ENCODE results near the gene DDX49. TPM values are rescaled to one million over a fixed set of nuclear protein-coding genes. Genes with fewer than 3 reads are reported as not detected.

Gene DDX49
- total and polyA plus RNA-seq, 9 of the 15 experiments (the other 6 are each of a cell fraction or from before 2014, with no cell fraction given), result 1.1 to 113 (median 45.7) TPM

GRCh38 chr19:18946918-18947317 is 27.4 kb downstream of the DDX49 start:
- H3K27ac ChIP-seq (ENCODE audit: extremely low read depth, low read depth, low read length), result no peak overlapping the region
- no peaks in the 10 kb centered on the region; the same call in none of the 2 replicates for H4K20me1 ChIP-seq (replicated peaks; ENCODE audit: control insufficient read depth, insufficient read depth, low read length)
- in situ Hi-C loops (cut with MboI), result no loop called here
- peaks cover 0 to 8% of the 10 kb centered on the region in 2 experiments; a peak in 2 of 5 replicates for H3K4me1 ChIP-seq (replicated peaks in 1 of 2; ENCODE audit: control insufficient read depth in 2 of 2, insufficient read depth in 2 of 2, low read length in 2 of 2)
- TF ChIP-seq HOXB6 (CRISPR knock-in tag; IDR thresholded peaks at IDR 0.05; ENCODE audit: borderline replicate concordance) (no peak), ZNF184 (CRISPR knock-in tag; IDR thresholded peaks at IDR 0.05) (no peak), ETV1 (tag; conservative IDR thresholded peaks at IDR 0.05; ENCODE audit: low read depth) (no peak), ILK (tag; IDR thresholded peaks at IDR 0.05; ENCODE audit: borderline replicate concordance, low read depth) (no peak), EGR1 (conservative IDR thresholded peaks at IDR 0.05) (no peak), SRSF9 (IDR thresholded peaks at IDR 0.05; ENCODE audit: borderline replicate concordance, low read depth, low read length) (no peak)
- TF ChIP-seq, protein P1, sequence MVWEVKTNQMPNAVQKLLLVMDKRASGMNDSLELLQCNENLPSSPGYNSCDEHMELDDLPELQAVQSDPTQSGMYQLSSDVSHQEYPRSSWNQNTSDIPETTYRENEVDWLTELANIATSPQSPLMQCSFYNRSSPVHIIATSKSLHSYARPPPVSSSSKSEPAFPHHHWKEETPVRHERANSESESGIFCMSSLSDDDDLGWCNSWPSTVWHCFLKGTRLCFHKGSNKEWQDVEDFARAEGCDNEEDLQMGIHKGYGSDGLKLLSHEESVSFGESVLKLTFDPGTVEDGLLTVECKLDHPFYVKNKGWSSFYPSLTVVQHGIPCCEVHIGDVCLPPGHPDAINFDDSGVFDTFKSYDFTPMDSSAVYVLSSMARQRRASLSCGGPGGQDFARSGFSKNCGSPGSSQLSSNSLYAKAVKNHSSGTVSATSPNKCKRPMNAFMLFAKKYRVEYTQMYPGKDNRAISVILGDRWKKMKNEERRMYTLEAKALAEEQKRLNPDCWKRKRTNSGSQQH (CRISPR knock-in tag; IDR thresholded peaks at IDR 0.05), result no peak
- TF ChIP-seq, protein P2, sequence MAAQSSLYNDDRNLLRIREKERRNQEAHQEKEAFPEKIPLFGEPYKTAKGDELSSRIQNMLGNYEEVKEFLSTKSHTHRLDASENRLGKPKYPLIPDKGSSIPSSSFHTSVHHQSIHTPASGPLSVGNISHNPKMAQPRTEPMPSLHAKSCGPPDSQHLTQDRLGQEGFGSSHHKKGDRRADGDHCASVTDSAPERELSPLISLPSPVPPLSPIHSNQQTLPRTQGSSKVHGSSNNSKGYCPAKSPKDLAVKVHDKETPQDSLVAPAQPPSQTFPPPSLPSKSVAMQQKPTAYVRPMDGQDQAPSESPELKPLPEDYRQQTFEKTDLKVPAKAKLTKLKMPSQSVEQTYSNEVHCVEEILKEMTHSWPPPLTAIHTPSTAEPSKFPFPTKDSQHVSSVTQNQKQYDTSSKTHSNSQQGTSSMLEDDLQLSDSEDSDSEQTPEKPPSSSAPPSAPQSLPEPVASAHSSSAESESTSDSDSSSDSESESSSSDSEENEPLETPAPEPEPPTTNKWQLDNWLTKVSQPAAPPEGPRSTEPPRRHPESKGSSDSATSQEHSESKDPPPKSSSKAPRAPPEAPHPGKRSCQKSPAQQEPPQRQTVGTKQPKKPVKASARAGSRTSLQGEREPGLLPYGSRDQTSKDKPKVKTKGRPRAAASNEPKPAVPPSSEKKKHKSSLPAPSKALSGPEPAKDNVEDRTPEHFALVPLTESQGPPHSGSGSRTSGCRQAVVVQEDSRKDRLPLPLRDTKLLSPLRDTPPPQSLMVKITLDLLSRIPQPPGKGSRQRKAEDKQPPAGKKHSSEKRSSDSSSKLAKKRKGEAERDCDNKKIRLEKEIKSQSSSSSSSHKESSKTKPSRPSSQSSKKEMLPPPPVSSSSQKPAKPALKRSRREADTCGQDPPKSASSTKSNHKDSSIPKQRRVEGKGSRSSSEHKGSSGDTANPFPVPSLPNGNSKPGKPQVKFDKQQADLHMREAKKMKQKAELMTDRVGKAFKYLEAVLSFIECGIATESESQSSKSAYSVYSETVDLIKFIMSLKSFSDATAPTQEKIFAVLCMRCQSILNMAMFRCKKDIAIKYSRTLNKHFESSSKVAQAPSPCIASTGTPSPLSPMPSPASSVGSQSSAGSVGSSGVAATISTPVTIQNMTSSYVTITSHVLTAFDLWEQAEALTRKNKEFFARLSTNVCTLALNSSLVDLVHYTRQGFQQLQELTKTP (IDR thresholded peaks at IDR 0.05; ENCODE audit: low read depth in 1 of 2, partially characterized antibody in 2 of 2), result no peak
- 21% methylated on average over 14 of the region's 14 CpGs for WGBS (ENCODE audit: insufficient coverage, low coverage, missing lambda C conversion rate)
- peak overlapping the region in 1 of 2 experiments; percentile 35; a peak in 2 of 4 replicates for H3K9ac ChIP-seq (ENCODE audit: insufficient read depth in 1 of 2, low read depth in 2 of 2, low read length in 2 of 2)
- CTCF ChIA-PET (ENCODE audit: low intra/inter-chr PET ratio), result no interaction called here
- H3K36me3 ChIP-seq (ENCODE audit: control insufficient read depth, insufficient read depth, low read length), result no peaks in the 10 kb centered on the region
- no peak overlapping the region for H2AFZ ChIP-seq (ENCODE audit: low read depth, low read length)
- no peak for ATAC-seq
- H3K9me3 ChIP-seq (replicated peaks; ENCODE audit: control insufficient read depth, insufficient read depth, low read depth, low read length), result no peaks in the 10 kb centered on the region
- H3K9me1 ChIP-seq (ENCODE audit: control insufficient read depth, insufficient read depth, low read length), result no peaks in the 10 kb centered on the region
- no peak for FAIRE-seq
- intact Hi-C loops (cut with micrococcal nuclease), result no loop called here
- H3K4me2 ChIP-seq (ENCODE audit: insufficient read depth, low read length), result no peak overlapping the region
- H3K79me2 ChIP-seq (ENCODE audit: control insufficient read depth, insufficient read depth, low read length), result no peaks in the 10 kb centered on the region
- POLR2A ChIA-PET, result interaction anchor here (0.5 kb wide), 1 partner anchor 38 kb away, joined by 3 read pairs; no protein-coding TSS in a partner anchor
- no peak for DNase-seq (ENCODE audit: extremely low read depth in 1 of 4, low spot score in 3 of 4)
- H3K27me3 ChIP-seq (ENCODE audit: control insufficient read depth in 2 of 2, insufficient read depth in 2 of 2, low read length in 2 of 2), result peaks cover 0 to 20% of the 10 kb centered on the region in 2 experiments; a peak in 1 of 5 replicates
- no peak overlapping the region for H3K4me3 ChIP-seq
- BruUV-seq (replicated peaks), result no TSS peak

All from K562 (cell line).